HG03039 (cell line): ENCODE data around the gene DMRT2.

Experiments used
- ATAC-seq: cut with Tn5 transposase; IDR thresholded peaks from one replicate; pipeline ENCODE4 v1.9.1; 2021; ENCODE audit warnings: mild to moderate bottlenecking, moderate library complexity; ENCODE audit not compliant: unreplicated experiment

Gene DMRT2

DNA sequence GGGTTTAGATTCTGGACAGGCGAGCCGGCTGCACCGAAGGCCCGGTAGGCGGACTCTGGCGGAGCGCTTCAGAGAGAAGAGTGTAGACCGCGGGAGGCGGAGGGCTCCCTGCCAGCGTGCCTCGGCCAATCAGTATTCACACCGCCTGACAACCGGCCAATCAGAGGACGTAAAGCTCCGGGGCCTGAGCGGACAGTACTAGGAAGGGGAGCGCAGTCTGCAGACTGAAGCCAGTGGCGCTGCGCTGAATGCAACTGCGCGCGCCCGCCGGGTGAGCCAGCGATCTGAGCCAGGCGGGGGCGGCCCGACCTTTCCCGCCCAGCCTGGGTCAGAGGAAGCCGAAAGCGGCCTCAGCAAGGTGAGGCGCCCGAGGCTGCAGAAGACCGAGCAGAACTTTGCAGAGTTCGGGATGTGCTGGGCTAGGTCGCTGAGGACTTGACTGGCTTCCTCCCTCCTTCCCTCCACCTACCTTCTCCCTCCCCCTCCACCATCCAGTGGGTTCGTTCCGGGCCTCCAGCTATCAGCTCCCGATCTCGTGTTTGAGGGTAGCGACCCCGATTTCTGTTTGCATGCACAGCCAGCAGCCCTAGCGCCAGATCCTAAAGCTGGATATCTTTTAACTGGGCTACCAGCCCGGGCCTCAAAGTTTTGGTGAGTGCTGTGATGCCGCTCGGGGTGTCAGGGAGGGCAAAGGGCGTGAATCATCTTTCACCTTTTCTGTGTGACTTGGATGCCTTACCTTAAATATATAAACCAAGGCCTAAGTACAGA is at the start of gene DMRT2:
Gene DMRT2 (plus strand): TSS at position 233 of the 771 bp plus-strand sequence. CDS start 1,257 bp downstream, outside the sequence.
- ATAC-seq: no peak

GRCh38 chr9:1001838-1002237 is 48.3 kb upstream of the DMRT2 start:
- no peak for ATAC-seq

GRCh38 chr9:1002678-1003077 is 47.5 kb upstream of the DMRT2 start:
- no peak for ATAC-seq

- ATAC-seq: no peak
Measured at GRCh38 chr9:1005043-1005667, 45.0 kb upstream of the DMRT2 start.

GRCh38 chr9:1007312-1007711 is 42.8 kb upstream of the DMRT2 start:
- ATAC-seq: no peak

DNA sequence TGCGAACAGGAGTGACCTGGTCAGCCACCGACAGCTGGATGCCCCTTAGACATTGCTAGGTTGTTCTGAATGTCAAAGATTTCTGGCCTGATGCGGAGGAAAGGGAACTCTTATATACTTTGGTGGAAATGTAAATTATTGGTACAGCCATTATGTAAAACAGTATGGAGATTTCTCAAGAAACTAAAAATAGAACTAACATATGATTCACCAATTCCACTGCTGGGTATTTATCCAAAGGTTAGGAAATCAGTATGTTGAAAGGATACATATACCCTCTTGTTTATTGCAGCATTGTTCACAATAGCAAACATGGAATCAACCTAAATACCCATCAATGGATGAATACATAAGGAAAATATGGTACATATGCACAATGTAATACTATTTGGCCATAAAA is 41.9 kb upstream of the DMRT2 start:
- no peak for ATAC-seq

- peak; percentile 95 for ATAC-seq
Measured at GRCh38 chr9:1009101-1009707, 41.0 kb upstream of the DMRT2 start.

DNA sequence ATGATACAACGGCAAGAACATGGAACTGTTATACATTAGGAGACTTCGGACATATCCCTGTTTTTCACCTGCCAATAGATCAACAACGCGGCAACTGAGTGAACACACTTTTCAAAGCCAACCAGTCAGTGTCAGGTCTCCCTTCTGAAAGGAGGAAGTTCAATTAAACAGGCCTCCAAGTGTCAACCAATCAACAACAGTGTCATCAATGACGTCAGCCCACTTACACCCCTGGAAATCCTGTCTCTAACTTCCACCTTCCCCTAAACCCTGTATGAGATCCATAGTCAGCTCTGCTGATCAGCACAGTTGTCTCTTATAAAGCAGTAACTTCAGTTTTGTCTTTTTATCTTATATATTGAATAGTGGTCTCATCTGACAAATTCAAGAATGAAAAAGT is 37.1 kb upstream of the DMRT2 start:
- no peak for ATAC-seq

GRCh38 chr9:1014225-1014624 is 35.9 kb upstream of the DMRT2 start:
- ATAC-seq: no peak

- no peak for ATAC-seq
Measured at GRCh38 chr9:1014640-1015039, 35.5 kb upstream of the DMRT2 start.

- ATAC-seq: no peak
Measured at GRCh38 chr9:1018121-1018520, 32.0 kb upstream of the DMRT2 start.

DNA sequence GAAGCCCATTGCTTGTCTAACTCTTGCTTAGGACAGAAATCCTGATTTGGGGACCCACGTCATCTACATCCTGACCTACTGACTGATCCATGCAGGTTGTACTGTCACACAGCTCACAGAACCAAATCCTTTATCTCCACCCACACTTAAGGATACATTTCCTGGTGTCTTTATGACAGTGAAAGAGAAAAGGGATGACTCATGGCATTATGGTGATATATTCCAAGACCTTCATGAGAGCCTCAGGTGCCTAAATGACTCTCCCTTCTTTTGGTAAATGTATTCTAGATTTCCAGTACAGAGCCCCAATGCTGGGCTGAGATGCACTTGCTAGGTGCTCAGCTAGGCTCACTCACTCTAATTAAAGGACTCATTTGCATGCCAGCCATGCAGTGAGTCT is 26.0 kb upstream of the DMRT2 start:
- no peak for ATAC-seq

DNA sequence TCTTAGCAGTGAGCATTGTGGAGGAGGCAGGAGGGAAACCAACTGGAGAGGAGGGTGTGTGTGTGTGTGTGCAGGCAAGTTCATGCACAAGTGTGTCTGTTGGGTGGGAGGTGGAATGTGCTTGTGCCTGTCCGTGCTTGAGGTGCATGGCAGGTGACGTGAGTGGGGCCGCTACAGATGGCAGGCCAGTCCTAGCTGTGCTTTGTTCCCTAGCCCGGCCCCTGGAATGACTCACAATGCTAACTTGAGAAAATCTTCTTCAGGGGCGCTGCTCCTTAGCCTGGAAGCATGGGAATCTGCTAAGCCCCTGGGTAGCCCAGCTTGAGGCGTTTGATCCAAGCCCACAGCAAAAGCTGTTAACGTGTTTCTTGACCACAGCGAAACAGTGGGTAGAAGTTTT is 25.0 kb upstream of the DMRT2 start:
- ATAC-seq: no peak

DNA sequence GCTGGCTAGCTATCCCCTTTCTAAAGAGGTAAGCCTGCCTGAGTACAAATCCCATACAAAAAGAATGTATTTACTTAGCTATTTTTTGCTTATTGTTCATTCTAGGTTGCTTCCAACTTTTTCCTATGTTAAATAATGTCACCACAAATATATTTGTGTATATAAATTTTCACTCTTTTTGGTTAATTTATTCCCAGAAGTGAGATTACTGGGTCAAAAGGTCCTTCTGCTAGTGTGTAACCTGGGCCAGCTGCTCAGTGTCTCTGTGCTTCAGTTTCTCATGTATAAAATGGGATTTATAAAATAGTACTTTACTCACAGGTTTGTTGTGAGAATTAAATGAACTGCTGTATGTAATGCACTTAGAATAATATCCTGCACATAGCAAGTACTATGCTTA is 23.9 kb upstream of the DMRT2 start:
- no peak for ATAC-seq

DNA sequence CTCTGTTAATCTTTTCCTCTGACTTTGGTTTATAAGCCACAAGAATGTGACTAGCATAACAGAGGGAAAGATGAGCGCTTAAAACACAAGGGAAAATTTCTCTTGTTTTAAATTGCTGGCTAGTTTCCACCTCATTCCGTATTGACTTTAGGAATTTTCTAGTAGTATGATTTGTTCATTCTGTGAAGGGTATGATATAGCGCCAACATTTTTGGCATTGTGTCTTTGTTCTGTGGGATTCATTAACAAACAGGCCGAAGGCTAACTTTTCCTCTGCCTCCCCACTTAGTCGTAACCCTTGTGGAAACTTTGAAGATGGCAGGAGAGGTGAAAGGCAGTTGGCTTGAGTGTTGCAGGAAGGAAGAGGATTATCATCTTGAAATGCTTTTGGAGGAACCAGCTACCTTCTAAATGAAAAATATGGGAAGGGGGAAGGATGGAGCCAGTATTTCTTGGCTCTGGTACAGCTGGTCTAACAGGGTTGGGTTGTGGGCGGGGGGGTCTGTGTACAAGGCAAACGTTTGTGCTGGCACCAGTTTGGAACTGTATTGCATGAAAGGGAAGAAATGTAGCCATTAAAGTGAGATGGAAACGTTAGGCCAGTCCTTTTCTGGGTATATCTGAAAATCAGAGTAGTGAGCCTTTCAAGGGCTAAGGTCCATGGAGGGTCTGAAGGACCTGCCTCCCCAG is 21.5 kb upstream of the DMRT2 start:
- no peak for ATAC-seq

DNA sequence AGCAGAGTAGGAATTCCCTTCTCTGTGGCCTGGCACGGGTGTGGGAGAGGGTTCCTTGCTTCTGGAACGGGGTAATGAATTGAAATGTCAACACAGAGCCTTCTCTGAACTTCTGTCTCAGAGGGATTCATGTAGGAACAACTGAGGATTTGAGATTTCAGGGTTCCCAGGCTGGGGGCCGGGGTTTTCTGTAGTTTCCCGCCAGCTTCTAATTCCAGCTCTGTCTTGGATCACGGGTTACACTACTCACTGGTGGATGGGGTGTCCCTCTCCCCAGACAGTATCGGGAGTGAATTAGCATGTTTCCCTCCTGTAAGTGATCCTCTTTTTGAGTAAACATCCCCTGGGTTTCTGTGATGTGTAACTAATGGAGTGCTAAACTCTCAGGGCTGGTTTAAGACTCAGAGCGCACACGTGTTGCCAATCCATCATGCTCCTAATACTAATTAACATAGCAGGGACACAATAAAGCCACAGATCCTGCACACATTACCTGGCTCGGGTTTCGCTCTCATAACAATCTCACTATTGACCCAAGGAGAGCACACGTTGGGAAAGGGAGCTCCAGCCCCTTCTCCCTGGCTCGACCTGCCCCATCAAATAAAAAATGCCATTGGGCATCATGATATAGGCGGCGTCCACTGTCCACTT is 18.1 kb upstream of the DMRT2 start:
- ATAC-seq: no peak

- ATAC-seq: no peak
Measured at GRCh38 chr9:1034271-1034670, 15.9 kb upstream of the DMRT2 start.

- no peak for ATAC-seq
Measured at GRCh38 chr9:1039589-1039988, 10.6 kb upstream of the DMRT2 start.

GRCh38 chr9:1042466-1042865 is 7.7 kb upstream of the DMRT2 start:
- ATAC-seq: no peak

- ATAC-seq: no peak
Measured at GRCh38 chr9:1044643-1045042, 5.5 kb upstream of the DMRT2 start.
